Aorta (tissue), 5 donors: Measurements from ENCODE around the gene NPHP4. TPM values are rescaled to one million over a fixed set of nuclear protein-coding genes. Genes with fewer than 3 reads are reported as not detected.

ENCODE experiments used
- ATAC-seq: fragments of 200-7000 bp; cut with Tn5 transposase; one replicate; pipeline ENCODE4 v1.9.1; 2022; ENCODE audit warnings: moderate library complexity; ENCODE audit not compliant: low FRiP score
- DNase-seq, 2 donors: peaks; one replicate each; pipeline ENCODE4 v3.0.0-alpha.2; 2020
- H3K27ac ChIP-seq, 2 donors: one replicate each; pipeline ENCODE4 v1.5.1; 2013; ENCODE audit warnings: low read length in 2 of 2, mild to moderate bottlenecking in 2 of 2, moderate library complexity in 2 of 2, control low read depth in 1 of 2, inconsistent platforms in 1 of 2, low read depth in 1 of 2
- H3K27me3 ChIP-seq, 2 donors: one replicate each; pipeline ENCODE4 v1.6.1; 2013; ENCODE audit warnings: control low read depth in 1 of 2, low read length in 1 of 2, mild to moderate bottlenecking in 1 of 2, moderate library complexity in 1 of 2; ENCODE audit not compliant: insufficient read depth in 2 of 2, control insufficient read depth in 1 of 2
- H3K36me3 ChIP-seq, 2 donors: one replicate each; pipeline ENCODE4 v1.6.1; 2013; ENCODE audit warnings: control low read depth in 1 of 2, low read length in 1 of 2, mild to moderate bottlenecking in 1 of 2; ENCODE audit not compliant: insufficient read depth in 2 of 2, control insufficient read depth in 1 of 2
- H3K4me1 ChIP-seq, 2 donors: one replicate each; pipeline ENCODE4 v1.6.1; 2013; ENCODE audit warnings: low read length in 2 of 2, control low read depth in 1 of 2, mild to moderate bottlenecking in 1 of 2, moderate library complexity in 1 of 2; ENCODE audit not compliant: insufficient read depth in 2 of 2, control insufficient read depth in 1 of 2
- H3K4me3 ChIP-seq, 2 donors: one replicate each; pipeline ENCODE4 v1.5.1; 2013; ENCODE audit warnings: low read length in 2 of 2, control low read depth in 1 of 2, mild to moderate bottlenecking in 1 of 2
- H3K9me3 ChIP-seq: one replicate; pipeline ENCODE4 v1.6.1; 2013; ENCODE audit warnings: mild to moderate bottlenecking, low read length; ENCODE audit not compliant: control insufficient read depth
- WGBS, 2 donors: extraction: QIAGEN DNeasy Blood & Tissue Kit; methylation state at CpG; one replicate each; pipeline ENCODE4 v1.1.7; 2013; 5-methylcytosine and 5-hydroxymethylcytosine counted together
- intact Hi-C, 2 donors: fragments of 100-400 bp; cut with DNase I; formaldehyde crosslinking; loops; one replicate each; pipeline versions ENCODE4 v1.14.2 to v1.15.0; 2022
- polyA plus RNA-seq, 2 donors: library from polyadenylated mRNA; stranded (reverse); fragments of 200-250 nt; gene quantifications; one replicate each; pipeline ENCODE4 v1.2.3, GENCODE V29; 2013
- total RNA-seq, 2 donors: library from RNA; stranded (reverse); fragmentation: NEBNext Ultra II Directional; extraction: Animal tissue kit (Norgen Biotek cat#: 25700); gene quantifications; one replicate each; pipeline ENCODE4 v1.2.1, GENCODE V29; 2021
- donor health status: healthy with polysubstance abuse.
- donor health status: Bipolar disorder and iron deficiency.
- donor health status: DM: no; HTN: no; CAD: no.
- donor health status: DM: no; HTN: no; CAD: no.
- donor health status: DM: yes; HTN: yes; CAD: no.

The NPHP4 gene
- total and polyA plus RNA-seq, 4 donors: 2.4 to 15.1 (median 6.3) TPM

GRCh38 chr1:5868931-5869500 lies 123.2 kb downstream of the NPHP4 start:
- Histone ChIP-seq H3K4me1 (no peaks in the 10 kb centered on the region), H3K9me3 (no peaks in the 10 kb centered on the region), H3K4me3 (no peak overlapping the region), H3K27ac (no peak overlapping the region), H3K36me3 (peaks cover 0 to 2% of the 10 kb centered on the region in 2 donors), H3K27me3 (no peaks in the 10 kb centered on the region)
- ATAC-seq: no peak
- intact Hi-C loops: no loop called here
- DNase-seq: no peak
- 89 to 98% methylated on average over 6 of the region's 6 CpGs for WGBS, 2 donors

DNA sequence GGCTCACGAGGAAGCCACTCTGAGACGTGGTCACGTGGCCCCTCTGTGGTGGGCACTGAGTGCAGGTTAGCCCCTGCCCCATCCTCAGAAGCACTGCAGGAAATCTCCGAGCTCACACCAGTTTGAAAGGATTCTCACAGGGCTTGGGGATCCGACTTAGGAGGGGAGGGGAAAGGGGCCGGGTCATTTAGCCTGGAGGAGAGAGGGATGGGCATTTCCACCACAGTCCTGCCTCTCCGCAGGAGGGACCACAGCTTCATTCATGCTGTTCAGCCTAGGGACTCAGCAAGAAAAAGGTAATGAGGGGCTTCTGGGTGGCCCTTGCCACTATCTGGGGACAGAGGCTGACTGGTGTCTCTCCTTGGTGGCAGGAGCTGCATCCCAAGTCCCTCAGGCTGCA lies 126.5 kb downstream of the NPHP4 start:
- WGBS, 2 donors: 90 to 91% methylated on average over 7 of the region's 7 CpGs
- ATAC-seq (no peak), DNase-seq (no peak)
- no peaks in the 10 kb centered on the region for H3K27me3 ChIP-seq
- no peaks in the 10 kb centered on the region for H3K9me3 ChIP-seq
- no peak overlapping the region for H3K4me3 ChIP-seq
- peaks cover 0 to 3% of the 10 kb centered on the region in 2 donors for H3K36me3 ChIP-seq
- intact Hi-C loops: no loop called here
- no peak overlapping the region for H3K27ac ChIP-seq
- H3K4me1 ChIP-seq: no peaks in the 10 kb centered on the region

GRCh38 chr1:5865056-5865455 lies 127.2 kb downstream of the NPHP4 start:
- H3K27ac ChIP-seq: no peak overlapping the region
- H3K36me3 ChIP-seq: peaks cover 0 to 3% of the 10 kb centered on the region in 2 donors
- ATAC-seq (no peak), DNase-seq (no peak)
- WGBS, 2 donors: 85 to 86% methylated on average over 16 of the region's 16 CpGs
- intact Hi-C loops: no loop called here
- no peaks in the 10 kb centered on the region for H3K27me3 ChIP-seq
- no peaks in the 10 kb centered on the region for H3K4me1 ChIP-seq
- H3K4me3 ChIP-seq: no peak overlapping the region
- no peaks in the 10 kb centered on the region for H3K9me3 ChIP-seq

GRCh38 chr1:5864256-5864655 lies 128.0 kb downstream of the NPHP4 start:
- ATAC-seq: no peak
- DNase-seq: no peak
- intact Hi-C loops: no loop called here
- WGBS, 2 donors: 96% methylated on average over 16 of the region's 16 CpGs
- Histone ChIP-seq H3K9me3 (no peaks in the 10 kb centered on the region), H3K36me3 (peaks cover 0 to 3% of the 10 kb centered on the region in 2 donors), H3K4me3 (no peak overlapping the region), H3K27me3 (no peaks in the 10 kb centered on the region), H3K27ac (no peak overlapping the region), H3K4me1 (no peaks in the 10 kb centered on the region)

DNA sequence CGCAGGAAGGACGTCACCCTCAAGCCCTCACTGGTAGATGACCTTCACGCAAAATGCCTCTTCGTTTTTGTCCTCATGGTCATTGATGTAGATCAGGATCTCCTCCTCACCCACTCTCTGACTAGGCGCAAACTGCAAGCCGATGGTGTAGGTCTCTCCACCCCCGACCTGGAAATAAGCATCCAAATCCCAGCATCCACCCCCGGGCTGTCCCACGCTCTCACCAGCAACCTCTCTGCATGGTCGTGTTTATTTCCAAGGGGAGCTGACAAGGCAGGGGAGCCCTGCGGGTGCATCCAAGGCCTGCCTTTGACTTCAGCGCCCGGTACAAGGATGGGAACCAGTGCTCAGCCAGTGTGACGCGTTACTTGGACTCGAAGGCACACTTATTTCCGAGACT lies 129.0 kb downstream of the NPHP4 start:
- Histone ChIP-seq H3K27ac (no peak overlapping the region), H3K4me3 (no peak overlapping the region), H3K36me3 (peaks cover 0 to 3% of the 10 kb centered on the region in 2 donors), H3K9me3 (no peaks in the 10 kb centered on the region), H3K27me3 (no peaks in the 10 kb centered on the region), H3K4me1 (no peaks in the 10 kb centered on the region)
- DNase-seq: no peak
- intact Hi-C loops: no loop called here
- no peak for ATAC-seq
- whole genome bisulfite sequencing, 2 donors: 94 to 95% methylated on average over 17 of the region's 17 CpGs

DNA sequence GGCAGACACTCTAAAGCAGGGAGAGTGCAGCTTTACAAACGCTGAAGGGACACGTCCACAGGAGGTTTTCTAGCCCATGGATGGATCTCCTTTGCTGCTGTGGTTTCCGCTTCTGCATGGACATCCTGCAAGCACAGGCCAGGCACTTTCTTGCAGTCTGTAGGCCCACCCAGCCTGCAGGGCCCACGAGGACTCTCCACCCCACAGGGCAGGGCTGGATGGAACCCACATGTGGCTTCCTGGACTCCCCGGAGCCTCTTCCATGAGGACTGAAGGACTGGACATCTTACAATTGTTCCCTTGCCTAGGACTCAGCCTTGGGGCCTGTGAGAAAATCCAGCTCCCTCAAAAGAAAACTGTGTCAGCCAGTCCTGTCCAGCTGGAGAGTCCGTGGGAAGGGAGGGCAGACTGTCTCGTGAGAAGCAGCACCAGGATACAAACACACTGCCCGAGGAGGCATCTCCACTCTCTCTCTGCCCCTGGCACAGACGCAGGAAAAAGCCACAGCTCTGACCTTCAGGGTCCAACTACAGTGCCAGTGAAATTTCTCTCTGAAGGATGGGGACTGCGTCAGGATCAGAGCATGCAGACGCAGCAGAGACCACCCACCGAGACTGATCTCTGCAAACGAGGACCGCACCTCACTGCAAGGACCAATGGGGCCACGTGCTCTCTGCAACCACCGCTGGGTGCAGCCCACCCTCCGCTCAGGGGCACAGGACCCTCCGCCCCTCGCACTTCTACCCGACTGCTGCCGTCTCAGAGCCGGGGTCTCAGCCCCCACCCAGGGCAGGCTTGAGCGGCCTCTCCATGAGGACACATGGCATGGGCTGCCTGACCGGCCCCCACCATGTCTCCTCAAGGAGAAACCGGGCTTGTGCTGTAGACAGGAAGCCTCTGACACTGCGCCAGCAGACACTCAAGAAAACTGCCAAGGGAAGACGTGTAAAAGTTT lies 130.1 kb downstream of the NPHP4 start:
- intact Hi-C loops: no loop called here
- Histone ChIP-seq H3K36me3 (peaks cover 0 to 1% of the 10 kb centered on the region in 2 donors), H3K9me3 (no peaks in the 10 kb centered on the region), H3K4me3 (no peak overlapping the region), H3K27ac (no peak overlapping the region), H3K4me1 (no peaks in the 10 kb centered on the region), H3K27me3 (no peaks in the 10 kb centered on the region)
- no peak for ATAC-seq
- WGBS, 2 donors: 86 to 87% methylated on average over 27 of the region's 27 CpGs
- no peak for DNase-seq

DNA sequence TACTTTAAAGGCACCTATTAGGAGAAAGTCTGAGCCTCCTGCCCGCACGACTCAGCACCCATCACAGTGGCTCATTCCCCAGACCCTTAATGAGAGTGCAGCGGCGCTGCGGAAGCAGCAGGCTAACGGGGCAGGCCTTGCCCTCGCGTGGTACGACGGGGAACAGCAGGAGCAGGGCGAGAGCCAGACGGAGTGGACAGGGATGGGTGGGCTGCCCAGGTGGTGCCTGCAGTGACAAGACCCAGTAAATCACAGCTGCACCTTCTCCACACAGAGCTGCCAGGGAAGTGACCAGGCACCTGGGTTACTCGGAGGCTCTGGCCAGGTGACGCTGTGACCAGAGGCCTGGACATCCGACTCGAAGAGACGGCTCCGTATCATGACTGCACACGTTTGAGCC lies 131.9 kb downstream of the NPHP4 start:
- DNase-seq (no peak), ATAC-seq (no peak)
- 89 to 91% methylated on average over 19 of the region's 19 CpGs for WGBS, 2 donors
- Histone ChIP-seq H3K4me3 (no peak overlapping the region), H3K27ac (no peak overlapping the region), H3K4me1 (no peaks in the 10 kb centered on the region), H3K27me3 (no peaks in the 10 kb centered on the region), H3K9me3 (no peaks in the 10 kb centered on the region), H3K36me3 (peaks cover 0 to 1% of the 10 kb centered on the region in 2 donors)
- intact Hi-C loops: no loop called here

DNA sequence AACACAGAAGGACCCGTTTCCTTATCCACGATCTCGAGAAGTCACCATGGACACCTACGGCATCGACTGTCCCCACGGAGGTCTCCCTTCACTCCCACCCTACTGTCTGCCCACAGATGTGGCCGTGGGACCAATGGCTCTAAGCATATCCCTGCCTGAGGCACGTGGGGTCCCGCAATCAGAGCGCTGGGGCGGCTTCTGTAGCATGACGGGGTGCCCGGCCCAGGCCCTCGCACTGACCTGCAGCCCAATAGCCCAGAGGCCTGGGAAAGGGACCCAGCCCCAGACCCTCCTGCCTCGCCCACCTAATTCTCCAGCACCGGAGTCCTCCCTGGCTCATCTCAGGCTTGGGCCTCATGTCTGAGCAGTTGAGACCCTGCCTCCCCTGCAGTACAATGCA lies 132.5 kb downstream of the NPHP4 start:
- Histone ChIP-seq H3K36me3 (peaks cover 0 to 1% of the 10 kb centered on the region in 2 donors), H3K27ac (no peak overlapping the region), H3K4me3 (no peak overlapping the region), H3K4me1 (no peaks in the 10 kb centered on the region), H3K27me3 (no peaks in the 10 kb centered on the region), H3K9me3 (no peaks in the 10 kb centered on the region)
- no peak for DNase-seq
- 94 to 97% methylated on average over 16 of the region's 16 CpGs for WGBS, 2 donors
- ATAC-seq: no peak
- intact Hi-C loops: no loop called here
